GM18526 (cell line): Measurements from ENCODE around the gene CHMP4B.

Experiments
- POLR2A ChIP-seq: IDR thresholded peaks from 3 replicates; pipeline ENCODE4 v1.6.1; 2011; ENCODE audit not compliant: insufficient read length; ENCODE audit errors: extremely low read depth

Gene CHMP4B

DNA sequence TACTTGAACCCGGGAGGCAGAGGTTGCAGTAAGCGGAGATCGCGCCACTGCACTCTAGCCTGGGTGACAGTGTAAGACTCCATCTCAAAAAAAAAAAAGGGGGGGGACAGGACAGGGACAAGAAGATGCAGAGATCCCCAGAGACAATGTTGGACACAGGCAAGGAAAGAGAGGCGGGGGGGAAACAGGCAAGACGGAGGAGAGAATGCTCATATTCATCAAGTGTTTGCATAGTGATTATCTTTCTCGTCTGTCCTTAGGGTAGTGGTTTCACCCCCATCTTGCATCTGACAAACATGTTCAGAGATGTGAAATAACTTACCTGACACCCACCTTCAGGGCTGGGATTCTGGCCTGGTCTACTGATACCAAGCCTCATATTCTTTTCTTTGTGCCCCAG, 29.0 kb downstream of the CHMP4B start:
- no peak for TF ChIP-seq POLR2A

- TF ChIP-seq POLR2A, result no peak
Measured at GRCh38 chr20:33840759-33841435, 29.7 kb downstream of the CHMP4B start.

DNA sequence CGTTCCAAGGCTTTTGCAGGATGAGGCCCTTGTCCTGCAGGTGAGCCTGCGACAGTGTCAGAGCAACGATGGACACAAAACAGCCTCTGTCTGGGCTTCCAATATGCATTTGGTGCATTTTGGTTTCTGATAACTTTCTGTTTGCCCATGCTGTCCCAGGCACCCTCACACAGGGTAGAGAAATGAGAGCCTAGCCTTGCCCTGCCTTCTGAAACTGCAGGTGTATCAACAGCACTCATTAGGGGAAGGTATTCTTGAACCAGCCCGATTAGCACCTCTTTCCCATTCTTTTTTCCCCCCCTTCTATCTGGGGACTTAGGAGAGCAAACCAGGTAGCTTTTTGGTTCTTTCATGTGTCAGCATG, 30.3 kb downstream of the CHMP4B start:
- no peak for TF ChIP-seq POLR2A

GRCh38 chr20:33842346-33842745, 31.2 kb downstream of the CHMP4B start:
- TF ChIP-seq POLR2A, result no peak

DNA sequence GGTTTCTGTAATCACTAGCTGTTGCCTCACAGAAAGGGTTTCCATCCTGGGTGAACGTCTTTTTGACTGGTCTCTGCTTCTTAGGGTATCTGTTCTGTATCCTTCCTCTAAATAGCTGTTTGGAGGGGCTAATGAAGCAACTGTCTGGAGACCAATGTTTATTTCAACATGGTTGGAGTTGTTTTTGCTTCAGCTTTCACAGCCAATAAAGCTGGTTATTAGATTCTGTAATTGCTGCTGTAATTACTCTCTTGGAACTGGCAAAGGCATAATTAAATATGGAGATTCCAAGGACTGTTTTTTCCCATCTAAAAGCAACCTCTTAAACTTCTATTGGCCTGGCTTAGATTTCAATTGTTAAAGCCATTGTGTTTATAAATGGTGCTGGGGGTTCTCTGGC, 31.9 kb downstream of the CHMP4B start:
- no peak for TF ChIP-seq POLR2A

GRCh38 chr20:33843854-33844253, 32.7 kb downstream of the CHMP4B start:
- no peak for TF ChIP-seq POLR2A

DNA sequence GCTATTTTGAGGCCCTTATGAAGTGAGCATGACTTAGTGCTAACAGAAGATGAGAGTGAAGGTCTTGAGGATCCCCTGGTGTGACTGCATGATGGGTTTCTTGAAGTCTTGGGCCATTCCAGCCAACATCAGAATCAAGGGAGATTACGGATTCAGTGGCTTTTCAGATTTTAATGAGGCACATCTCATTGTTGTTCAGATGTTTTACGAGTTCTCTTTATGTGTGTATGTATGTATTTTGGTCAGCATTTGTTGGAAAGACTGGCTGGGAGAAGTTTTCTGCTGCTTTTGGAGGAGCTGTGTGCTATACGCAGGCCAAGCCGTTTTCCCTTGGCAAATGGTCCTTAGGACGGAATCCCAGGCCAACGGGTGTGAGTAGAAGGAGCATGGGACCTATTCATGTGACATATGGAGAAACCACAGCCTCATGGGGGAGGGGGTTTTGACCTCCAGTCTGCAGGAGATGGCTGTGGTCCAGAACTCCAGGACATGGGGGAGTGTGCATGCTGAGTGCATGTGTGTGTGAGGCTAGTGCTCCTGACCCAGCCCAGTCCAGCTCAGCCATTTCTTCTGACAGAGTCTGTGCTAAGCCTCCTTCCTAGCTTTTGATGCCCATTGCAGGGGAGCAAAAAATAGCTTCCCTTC, 35.3 kb downstream of the CHMP4B start:
- no peak for TF ChIP-seq POLR2A

GRCh38 chr20:33847006-33847405, 35.9 kb downstream of the CHMP4B start:
- no peak for TF ChIP-seq POLR2A

- TF ChIP-seq POLR2A, result no peak
Measured at GRCh38 chr20:33848391-33848790, 37.2 kb downstream of the CHMP4B start.

DNA sequence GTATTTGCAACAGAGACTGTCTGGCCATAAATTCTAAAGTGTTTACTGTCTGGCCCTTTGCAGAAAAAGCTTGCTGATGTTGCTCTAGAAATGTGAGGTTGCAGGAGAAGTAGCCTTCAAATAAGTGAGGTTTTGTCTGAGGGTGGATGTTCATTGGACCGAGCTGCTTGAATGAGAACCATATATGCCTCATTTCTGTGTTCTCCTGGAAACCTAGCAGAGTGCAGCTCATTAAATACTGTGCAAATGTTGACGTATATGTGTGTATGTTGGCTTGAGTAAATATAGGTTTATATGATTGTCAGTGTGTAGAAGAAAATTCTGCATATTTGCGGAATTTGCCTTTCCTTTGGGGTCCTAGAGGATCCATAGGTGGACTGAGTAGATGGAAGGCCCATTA, 39.0 kb downstream of the CHMP4B start:
- no peak for TF ChIP-seq POLR2A

GRCh38 chr20:33851842-33852466, 40.8 kb downstream of the CHMP4B start:
- TF ChIP-seq POLR2A, result no peak

- TF ChIP-seq POLR2A, result no peak
Measured at GRCh38 chr20:33852626-33853506, 41.7 kb downstream of the CHMP4B start.

DNA sequence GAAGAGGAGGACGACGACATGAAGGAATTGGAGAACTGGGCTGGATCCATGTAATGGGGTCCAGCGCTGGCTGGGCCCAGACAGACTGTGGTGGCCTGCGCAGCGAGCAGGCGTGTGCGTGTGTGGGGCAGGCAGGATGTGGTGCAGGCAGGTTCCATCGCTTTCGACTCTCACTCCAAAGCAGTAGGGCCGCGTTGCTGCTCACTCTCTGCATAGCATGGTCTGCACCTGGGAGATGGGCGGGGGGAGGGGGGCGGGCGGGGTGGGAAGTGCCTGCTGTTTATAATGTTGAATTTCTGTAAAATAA, 42.3 kb downstream of the CHMP4B start:
- TF ChIP-seq POLR2A, result no peak

GRCh38 chr20:33857722-33858563, 46.8 kb downstream of the CHMP4B start:
- TF ChIP-seq POLR2A, result no peak

GRCh38 chr20:33858666-33859065, 47.5 kb downstream of the CHMP4B start:
- no peak for TF ChIP-seq POLR2A
